GM18907 (cell line): Measurements from ENCODE around the gene RPUSD4.

ENCODE experiments used
- ATAC-seq: cut with Tn5 transposase; IDR thresholded peaks from one replicate; pipeline ENCODE4 v1.9.1; 2021; ENCODE audit warnings: mild to moderate bottlenecking, moderate library complexity; ENCODE audit not compliant: unreplicated experiment

The RPUSD4 gene

GRCh38 chr11:126159719-126160344 is 51.6 kb downstream of the RPUSD4 start:
- no peak for ATAC-seq

DNA sequence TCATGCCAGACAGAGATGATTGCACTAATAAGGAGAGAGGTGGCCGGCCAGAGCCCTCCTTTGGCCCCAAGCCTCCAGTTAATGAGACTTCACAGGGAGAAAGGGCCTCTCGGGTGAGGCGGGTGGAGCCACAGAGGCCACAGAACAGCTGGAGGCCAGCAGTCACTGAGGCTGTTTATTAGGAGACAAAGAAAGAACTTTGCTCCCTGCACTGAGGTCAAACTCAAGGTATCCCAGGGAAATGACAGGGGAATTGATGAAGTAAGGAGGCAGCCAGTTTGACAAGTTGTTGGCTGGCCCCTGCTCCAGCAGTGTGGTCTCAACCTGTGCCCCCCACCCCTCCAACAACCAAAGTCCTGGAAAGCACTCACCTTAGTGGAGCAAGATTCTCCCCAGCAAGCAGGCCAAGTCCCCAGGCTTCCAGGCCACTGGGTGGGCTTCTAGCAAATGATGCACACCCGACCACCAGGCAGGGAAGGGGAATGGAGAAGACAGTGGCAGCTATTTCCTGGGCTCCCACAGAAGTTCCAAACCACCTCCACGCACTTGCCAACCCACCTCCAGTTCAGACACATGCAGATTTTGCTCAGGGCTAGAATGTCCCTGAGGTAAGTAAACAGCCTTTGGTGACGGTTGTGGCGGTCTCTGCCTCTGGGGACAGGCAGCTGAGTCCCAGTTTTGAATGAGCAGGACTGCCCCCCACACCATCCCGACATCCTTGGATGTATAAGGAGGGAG is 53.2 kb downstream of the RPUSD4 start:
- ATAC-seq = no peak

GRCh38 chr11:126157326-126158030 is 54.0 kb downstream of the RPUSD4 start:
- no peak for ATAC-seq

DNA sequence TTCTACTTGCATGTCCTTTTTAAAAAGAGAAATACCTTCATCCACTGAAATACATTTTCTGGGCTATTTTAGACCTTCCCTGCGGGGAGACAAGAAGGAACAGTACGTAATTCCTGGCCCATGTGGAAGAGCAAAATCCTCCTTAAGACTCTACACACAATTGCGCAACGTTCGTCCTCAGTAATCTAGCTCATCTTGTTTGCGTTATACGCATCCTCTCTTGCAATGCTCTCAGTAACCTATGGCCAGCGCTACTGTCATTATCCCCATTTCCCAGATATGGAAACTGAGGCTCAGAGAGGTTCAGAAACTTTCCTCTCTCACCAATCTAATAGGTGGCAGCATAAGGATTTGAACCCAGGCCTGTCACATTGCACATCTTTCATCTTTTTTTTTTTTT is 54.6 kb downstream of the RPUSD4 start:
- no peak for ATAC-seq

- ATAC-seq = no peak
These were observed 55.9 kb downstream of the RPUSD4 start for GRCh38 chr11:126155402-126156187.

DNA sequence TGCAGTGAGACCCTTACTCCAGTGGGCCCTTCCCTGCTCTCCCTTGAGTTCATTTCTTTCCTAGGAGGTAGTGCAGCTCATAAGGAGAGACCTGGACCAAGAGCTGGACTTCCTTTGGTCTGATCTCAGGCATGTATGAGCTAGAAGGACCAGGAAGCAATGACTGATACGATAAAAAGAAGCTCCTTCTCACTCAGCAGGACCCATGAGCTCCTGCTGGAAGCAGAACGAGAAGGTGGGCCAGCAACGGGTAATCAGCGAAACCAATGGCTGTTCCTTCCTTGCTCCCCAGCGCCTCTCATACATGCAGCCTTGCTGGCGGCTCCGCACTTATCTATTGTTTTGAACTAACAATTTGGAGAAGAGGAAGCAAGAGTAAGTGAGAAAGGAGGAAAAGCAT is 56.8 kb downstream of the RPUSD4 start:
- no peak for ATAC-seq

DNA sequence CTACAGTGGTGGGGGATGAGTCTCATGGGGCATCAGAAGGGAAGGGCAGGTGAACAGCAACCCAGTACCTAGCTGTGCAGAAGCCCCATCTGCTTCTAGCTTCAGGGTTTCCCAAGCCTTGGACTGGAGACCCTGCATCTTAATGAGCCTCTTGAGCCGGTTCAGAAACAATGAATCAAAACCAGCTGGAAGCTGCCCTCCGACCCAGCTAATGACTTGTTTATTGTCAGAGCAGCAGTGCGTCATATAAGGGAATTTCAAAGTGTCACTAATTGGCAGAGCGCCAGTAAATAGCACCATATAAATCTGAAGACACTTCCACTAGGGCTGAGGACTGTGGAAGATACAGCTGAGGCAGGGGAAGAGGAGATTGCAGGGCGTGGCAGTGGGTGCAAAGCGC is 57.5 kb downstream of the RPUSD4 start:
- no peak for ATAC-seq

- no peak for ATAC-seq
These were observed 58.4 kb downstream of the RPUSD4 start for GRCh38 chr11:126153006-126153405.

DNA sequence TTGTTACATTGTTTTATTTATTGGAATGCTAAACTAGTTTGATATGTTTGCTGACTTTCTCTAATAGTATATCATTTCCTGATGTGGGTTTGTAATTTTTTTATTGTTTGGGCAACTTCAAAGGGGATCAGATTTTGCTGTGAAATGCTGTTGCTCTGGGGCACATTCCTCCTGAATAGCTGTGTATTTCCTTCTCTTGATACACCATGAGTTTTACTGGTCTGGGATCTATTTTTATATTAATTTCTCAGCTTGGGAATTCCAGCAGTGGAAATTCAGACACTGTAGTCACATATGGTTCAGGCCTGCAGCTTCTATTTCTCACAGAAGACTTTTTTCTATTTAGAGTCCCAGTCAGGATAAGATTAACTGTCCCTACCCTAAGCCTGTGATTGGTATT is 58.9 kb downstream of the RPUSD4 start:
- no peak for ATAC-seq

- no peak for ATAC-seq
These were observed 59.3 kb downstream of the RPUSD4 start for GRCh38 chr11:126152152-126152551.
